HG02642 (cell line): ENCODE measurements around the gene FBXW11.

ENCODE experiments used
- ATAC-seq: cut with Tn5 transposase; IDR thresholded peaks from one replicate; pipeline ENCODE4 v1.9.1; 2021; ENCODE audit warnings: mild to moderate bottlenecking; ENCODE audit not compliant: unreplicated experiment, poor library complexity

FBXW11 gene

DNA sequence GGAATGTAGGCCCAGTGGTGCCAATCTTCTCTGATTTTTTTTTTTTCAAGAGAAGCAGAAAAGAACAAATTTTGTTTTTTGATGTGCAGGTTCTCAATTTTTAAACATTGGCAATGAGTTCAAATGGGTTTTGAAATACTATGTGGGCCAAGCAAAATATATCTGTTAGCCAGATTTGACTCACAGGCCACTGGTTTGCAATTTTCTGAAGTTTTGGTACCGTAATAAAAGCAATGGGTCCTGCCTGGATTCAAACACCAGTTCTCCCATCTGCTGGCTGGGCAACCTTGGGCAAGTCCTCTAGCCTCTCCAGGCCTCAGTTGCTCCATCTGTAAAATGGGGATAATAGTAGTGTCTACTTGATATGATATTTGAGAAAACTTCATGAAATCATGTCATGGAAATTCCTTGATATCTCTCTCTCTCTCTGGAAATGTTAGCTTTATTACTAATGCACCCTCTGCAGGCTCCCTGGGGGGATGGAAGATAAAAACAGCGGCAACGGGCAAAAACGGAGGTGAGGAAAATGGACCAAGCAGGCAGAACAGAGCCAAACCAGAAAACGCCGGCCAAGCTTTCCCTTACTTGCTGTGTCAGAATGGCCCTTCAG lies 157.4 kb downstream of the FBXW11 start:
- no peak for ATAC-seq

GRCh38 chr5:171848486-171848885 lies 158.0 kb downstream of the FBXW11 start:
- no peak for ATAC-seq

- no peak for ATAC-seq
These were observed 158.4 kb downstream of the FBXW11 start for GRCh38 chr5:171848006-171848405.

DNA sequence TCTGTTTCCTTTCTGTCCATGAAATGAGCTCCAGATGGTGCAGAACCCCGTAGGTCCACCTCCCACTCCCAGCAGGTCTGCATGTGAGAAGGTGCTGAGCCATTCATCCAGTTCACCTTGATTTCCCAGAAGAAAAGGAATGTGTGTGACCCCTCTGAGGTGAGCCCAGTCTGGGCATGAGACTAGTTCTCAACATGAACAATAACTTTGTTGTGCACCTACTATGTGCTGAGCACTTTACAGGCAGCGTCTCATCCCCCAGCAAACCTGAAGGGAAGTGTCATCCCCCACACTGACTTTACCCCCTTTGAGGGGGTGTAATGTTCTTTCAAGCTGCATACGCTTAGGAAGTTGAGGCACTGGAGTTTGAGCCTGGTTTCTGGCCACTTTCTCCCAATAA lies 159.4 kb downstream of the FBXW11 start:
- no peak for ATAC-seq

- ATAC-seq: no peak
These were observed 160.1 kb downstream of the FBXW11 start for GRCh38 chr5:171846323-171846722.

DNA sequence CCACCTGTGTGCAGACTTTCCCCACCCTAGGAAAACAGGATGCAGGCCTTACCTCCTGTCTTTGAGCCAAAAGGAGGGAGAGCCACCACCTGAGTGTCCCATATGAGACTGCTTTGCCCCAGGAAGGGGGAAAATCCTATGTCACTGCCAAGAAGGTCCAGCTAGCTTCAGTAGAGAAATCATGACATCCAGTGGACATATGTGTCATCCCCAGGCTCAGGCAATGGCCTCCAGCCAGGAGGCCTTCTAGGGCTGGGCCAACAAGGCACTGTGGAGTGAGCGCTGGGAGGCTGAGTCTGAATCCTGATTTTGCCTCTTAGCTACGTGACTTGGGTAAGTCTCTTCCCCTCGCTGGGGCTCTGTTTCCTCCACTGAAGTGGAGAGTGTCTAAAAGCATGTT lies 160.6 kb downstream of the FBXW11 start:
- ATAC-seq: no peak

- ATAC-seq: no peak
These were observed 161.3 kb downstream of the FBXW11 start for GRCh38 chr5:171845040-171845630.

GRCh38 chr5:171842777-171843328 lies 163.6 kb downstream of the FBXW11 start:
- no peak for ATAC-seq

DNA sequence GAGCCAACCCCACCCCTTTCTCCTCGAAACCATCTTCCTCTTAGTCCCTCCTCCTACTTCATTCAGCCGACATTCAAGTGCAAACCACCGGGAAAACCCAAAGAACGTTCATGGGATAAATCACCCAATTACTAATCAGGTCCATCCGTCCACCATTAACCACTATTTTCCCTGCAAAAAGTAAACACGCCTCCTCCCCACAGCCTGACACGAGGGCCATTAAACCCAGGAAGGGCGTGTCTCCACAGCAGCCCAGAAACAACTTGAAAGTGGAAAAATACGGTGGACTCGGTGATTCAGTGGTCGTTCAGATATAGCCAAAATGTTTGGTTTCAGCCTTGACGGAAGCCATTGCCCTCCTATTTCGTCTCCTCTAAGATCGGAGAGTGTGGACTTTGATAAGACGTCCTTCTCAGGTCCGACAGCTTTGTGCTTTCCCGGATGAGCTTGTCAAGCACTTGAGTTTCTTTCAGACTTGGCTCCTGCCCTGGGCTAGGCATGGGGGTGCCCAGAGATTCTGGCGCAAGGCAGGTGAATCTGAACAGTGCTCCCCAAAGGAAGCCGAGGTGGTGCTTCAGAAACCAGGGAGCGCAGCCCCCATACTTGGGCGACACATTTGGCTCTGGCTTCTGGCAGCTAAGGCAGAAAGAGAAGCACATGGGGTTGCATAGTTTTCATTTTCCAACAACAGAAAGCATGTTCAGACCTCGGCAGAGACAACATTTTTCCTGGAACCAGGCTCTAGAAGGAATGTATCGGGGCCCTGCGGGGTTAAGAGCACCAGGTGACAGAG lies 164.3 kb downstream of the FBXW11 start:
- ATAC-seq: no peak

DNA sequence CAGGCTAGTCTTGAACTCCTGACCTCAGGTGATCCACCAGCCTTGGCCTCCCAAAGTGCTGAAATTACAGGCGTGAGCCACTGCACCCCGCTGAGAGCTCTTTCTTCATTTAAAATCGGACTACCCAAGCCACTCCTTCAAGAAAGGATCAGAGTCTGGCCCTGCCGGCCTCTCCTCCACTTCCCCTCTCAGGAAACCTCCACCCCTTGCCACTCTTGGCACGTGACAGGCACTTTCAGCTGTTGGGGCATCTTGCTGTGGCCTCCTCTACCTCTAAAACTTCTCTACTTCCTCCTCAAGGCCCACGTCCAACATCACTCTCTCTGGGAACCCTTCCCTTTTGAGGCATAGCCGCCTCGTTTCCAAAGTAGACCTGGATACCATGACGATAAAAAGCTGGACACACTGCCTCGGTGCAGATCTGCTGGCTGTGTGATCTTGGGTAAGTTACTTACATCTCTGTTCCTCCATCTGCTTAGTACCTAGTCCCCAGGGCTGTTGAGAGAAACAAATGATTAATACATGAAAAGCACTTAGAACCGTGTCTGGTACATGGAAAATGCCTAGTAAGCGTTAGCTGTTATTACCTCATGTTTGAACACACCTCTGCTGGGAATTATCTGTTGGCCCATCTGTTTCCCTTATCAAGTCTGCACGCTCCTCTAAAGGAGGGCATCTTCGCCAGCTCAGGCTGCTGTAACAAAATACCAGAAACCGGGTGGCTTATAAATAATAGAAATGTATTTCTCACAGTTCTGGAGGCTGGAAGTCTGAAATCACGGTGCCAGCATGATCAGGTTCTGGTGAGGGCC lies 165.5 kb downstream of the FBXW11 start:
- no peak for ATAC-seq

DNA sequence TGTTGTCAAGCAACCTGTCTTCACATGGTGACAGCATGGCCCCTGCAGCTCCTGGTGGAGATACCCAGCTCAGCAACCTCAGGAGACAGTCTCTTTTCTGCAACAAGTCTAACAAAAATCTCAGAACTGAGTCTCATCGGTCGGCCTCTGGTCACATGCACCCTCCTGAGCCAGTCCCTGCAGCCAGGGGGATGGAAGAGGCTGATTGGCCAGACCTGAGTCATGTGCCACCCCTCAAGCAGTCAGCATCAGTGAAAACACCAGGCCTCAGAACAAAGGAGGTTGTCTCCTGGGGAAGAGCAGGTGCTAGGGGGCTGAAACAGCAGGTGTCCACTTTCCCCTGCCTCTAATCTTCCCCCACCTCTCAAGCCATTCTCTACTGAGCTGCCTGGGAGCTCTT lies 166.4 kb downstream of the FBXW11 start:
- no peak for ATAC-seq

GRCh38 chr5:171839112-171839511 lies 167.3 kb downstream of the FBXW11 start:
- no peak for ATAC-seq

DNA sequence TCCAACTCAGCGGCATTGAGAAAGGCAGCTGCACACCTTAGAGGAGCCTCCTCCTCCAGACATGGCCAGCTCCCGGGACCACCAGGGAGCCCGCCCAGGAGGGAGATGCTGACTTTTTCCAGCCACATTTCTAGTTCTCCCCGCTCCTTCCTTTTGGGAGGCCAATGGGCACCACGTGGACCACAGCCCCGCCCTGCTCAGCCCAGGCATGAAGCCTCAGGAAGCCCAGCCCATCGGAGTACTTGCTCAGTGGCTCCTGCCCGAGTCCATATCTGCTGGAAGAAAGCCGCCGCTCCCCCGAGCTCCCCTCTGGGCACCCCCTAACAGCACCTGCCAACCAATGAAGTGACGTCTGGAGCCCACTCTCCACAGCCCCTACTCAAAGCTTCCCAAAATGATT lies 168.4 kb downstream of the FBXW11 start:
- no peak for ATAC-seq

- ATAC-seq: no peak
These were observed 168.9 kb downstream of the FBXW11 start for GRCh38 chr5:171837522-171837921.

GRCh38 chr5:171835066-171835465 lies 171.4 kb downstream of the FBXW11 start:
- ATAC-seq: no peak

DNA sequence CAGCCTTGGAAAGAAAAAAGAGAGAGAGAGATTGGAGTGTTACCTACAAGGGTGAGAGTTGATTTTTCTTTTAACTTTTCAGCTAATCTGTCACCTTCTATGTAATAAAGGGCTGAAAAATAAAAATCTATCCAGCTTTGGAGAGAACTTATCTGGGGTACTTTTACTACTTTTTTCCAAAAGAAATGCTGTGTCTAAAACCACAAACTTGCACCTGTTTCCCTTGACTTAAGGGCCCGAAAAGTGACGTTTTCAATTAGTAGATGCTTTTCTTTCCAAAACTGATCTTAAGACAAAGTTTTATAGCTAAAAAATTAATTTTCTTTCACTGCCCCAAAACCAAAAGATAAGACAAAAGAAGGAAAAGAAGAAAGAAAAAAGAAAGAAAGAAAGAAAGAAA lies 172.0 kb downstream of the FBXW11 start:
- ATAC-seq: no peak

GRCh38 chr5:171832775-171833174 lies 173.7 kb downstream of the FBXW11 start:
- ATAC-seq: no peak

DNA sequence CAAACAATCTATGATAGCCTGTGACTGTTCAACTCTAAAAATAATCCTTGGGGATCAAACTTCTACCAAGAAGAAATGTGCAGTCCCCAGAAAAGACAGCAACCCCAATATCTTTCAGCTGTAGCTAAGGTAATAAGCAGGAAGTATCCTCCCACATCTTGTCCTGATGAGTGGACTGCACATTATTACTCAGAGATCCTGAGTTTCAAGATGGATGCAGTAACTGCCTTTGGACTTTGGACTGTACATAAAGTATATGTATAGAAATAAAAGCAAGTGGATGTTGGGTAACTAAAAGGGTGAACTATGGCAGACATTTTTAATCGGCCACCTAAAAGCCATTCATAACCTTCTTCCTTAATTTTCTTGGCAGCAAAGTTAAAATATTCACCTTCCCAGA lies 175.8 kb downstream of the FBXW11 start:
- ATAC-seq: no peak

- no peak for ATAC-seq
These were observed 179.3 kb downstream of the FBXW11 start for GRCh38 chr5:171827162-171827561.

GRCh38 chr5:171826132-171826531 lies 180.3 kb downstream of the FBXW11 start:
- no peak for ATAC-seq

GRCh38 chr5:171825051-171825450 lies 181.4 kb downstream of the FBXW11 start:
- no peak for ATAC-seq
